Gastroesophageal sphincter (tissue), 3 donors: ENCODE results near the gene TSPYL1.

Experiments used
- EP300 ChIP-seq: sonication (generic); formaldehyde crosslinking; IDR thresholded peaks from one replicate; pipeline ENCODE4 v1.6.1; 2017; ENCODE audit warnings: antibody characterized with exemption, mild to moderate bottlenecking
- TF ChIP-seq, protein P1 (sequence below), 4 experiments: fragments of 200-600 bp in 2 of 4; fragments of 450-650 bp in 2 of 4; sonication (generic) in 1 of 4; IDR thresholded peaks; one replicate each; pipeline ENCODE4 v1.5.1; 2017 to 2019; ENCODE audit warnings: antibody characterized with exemption in 4 of 4, mild to moderate bottlenecking in 2 of 4, moderate library complexity in 2 of 4

DNA sequence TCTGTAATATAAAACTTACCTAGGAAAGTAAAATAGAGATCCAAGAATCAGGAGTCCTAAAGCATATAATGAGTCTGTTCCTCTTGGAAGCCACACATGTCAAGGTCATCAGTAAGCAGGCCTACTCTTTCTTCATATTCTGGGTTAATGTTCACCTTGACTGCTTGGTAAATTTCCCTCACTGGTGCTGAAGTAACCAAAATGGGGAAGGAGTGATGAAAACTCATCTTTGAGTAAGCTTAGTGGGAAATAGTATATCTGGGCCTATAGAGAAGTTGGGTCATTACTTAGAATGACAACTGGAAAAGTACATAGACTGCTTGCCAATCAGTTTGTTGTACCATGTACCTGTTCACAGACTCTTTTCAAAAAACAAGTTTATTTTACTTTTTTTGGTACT, 32.4 kb downstream of the TSPYL1 start:
- TF ChIP-seq, protein P1, sequence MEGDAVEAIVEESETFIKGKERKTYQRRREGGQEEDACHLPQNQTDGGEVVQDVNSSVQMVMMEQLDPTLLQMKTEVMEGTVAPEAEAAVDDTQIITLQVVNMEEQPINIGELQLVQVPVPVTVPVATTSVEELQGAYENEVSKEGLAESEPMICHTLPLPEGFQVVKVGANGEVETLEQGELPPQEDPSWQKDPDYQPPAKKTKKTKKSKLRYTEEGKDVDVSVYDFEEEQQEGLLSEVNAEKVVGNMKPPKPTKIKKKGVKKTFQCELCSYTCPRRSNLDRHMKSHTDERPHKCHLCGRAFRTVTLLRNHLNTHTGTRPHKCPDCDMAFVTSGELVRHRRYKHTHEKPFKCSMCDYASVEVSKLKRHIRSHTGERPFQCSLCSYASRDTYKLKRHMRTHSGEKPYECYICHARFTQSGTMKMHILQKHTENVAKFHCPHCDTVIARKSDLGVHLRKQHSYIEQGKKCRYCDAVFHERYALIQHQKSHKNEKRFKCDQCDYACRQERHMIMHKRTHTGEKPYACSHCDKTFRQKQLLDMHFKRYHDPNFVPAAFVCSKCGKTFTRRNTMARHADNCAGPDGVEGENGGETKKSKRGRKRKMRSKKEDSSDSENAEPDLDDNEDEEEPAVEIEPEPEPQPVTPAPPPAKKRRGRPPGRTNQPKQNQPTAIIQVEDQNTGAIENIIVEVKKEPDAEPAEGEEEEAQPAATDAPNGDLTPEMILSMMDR (IDR thresholded peaks at IDR 0.05), result no peak
- TF ChIP-seq EP300, result no peak
